ENCODE measurements around the gene PDE3B.

DNA sequence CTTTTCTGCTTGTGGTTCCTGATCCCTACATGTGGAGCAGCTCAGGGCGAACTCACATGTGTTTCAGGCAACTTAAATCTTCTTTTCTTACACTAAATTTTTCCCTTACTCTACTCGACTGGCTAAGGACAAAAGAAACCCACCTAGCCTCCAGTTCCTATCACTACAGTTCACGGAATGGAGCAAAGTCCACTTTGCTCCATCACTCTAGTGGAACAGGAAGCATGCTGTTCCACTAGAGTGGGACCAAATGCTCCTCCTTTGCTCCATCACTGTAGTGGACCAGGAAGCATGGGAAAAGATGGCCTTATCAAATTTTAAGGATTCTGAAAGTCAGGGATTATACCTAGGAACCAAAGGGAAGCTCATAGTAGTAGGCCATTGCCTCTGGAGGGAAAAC, 36.1 kb downstream of the PDE3B start:
- TF ChIP-seq POLR2A (IDR thresholded peaks at IDR 0.05; ENCODE audit: borderline replicate concordance, extremely low read depth, insufficient read depth, insufficient read length) (no peak), CTCF (IDR thresholded peaks at IDR 0.05 in 2 of 3, conservative IDR thresholded peaks at IDR 0.05 in 1 of 3; ENCODE audit: borderline replicate concordance in 1 of 3, insufficient read depth in 1 of 3, low read depth in 2 of 3, low read length in 2 of 3) (no peak), ZBTB33 (IDR thresholded peaks at IDR 0.05; ENCODE audit: extremely low read depth, insufficient replicate concordance, low read length) (no peak), CBX3 (IDR thresholded peaks at IDR 0.05; ENCODE audit: low read depth) (no peak), JUND (IDR thresholded peaks at IDR 0.05) (no peak), SP1 (IDR thresholded peaks at IDR 0.05; ENCODE audit: low read depth) (no peak)
